Activated T-helper 17 cell treated with anti-CD3 and anti-CD28 coated beads, Interleukin-2, amount 50 U/mL, for 72 hours (primary cell): ENCODE results near the gene SPRING1. TPM values are rescaled to one million over a fixed set of nuclear protein-coding genes. Genes with fewer than 3 reads are reported as not detected.

Source experiments
- ATAC-seq: fragments of 150-1000 bp; cut with Tn5 transposase; replicated peaks from 2 replicates; pipeline ENCODE4 v1.10.0; 2021; ENCODE audit warnings: mild to moderate bottlenecking, moderate library complexity
- H3K27ac Mint-ChIP-seq: one replicate; pipeline ENCODE4 v1.8.0; 2022; ENCODE audit warnings: mixed read lengths
- H3K27me3 Mint-ChIP-seq: one replicate; pipeline ENCODE4 v1.8.0; 2022; ENCODE audit warnings: mixed read lengths
- H3K36me3 Mint-ChIP-seq: one replicate; pipeline ENCODE4 v1.8.0; 2022; ENCODE audit warnings: low read depth, mild to moderate bottlenecking, mixed read lengths
- H3K4me1 Mint-ChIP-seq: one replicate; pipeline ENCODE4 v1.8.0; 2022; ENCODE audit warnings: mixed read lengths
- H3K4me3 Mint-ChIP-seq: one replicate; pipeline ENCODE4 v1.8.0; 2022; ENCODE audit warnings: mild to moderate bottlenecking, mixed read lengths
- H3K9me3 Mint-ChIP-seq: one replicate; pipeline ENCODE4 v1.8.0; 2022; ENCODE audit warnings: mixed read lengths
- total RNA-seq, 2 donors: library from RNA; stranded (reverse); gene quantifications; one replicate each; pipeline ENCODE4 v1.2.3, GENCODE V29; 2022

SPRING1 gene
- total RNA-seq, 2 donors from 2014 or later, result 17.9 to 32.8 TPM

- Mint-ChIP-seq H3K4me3 (peak overlapping the region; percentile 44), H3K4me1 (peaks cover 8% of the 10 kb centered on the region)
- ATAC-seq, result peak; percentile 66
Observed at GRCh38 chr12:116708826-116709756, 28.8 kb downstream of the SPRING1 start.

GRCh38 chr12:116707751-116708150 lies 30.1 kb downstream of the SPRING1 start:
- Mint-ChIP-seq H3K9me3 (no peaks in the 10 kb centered on the region), H3K27ac (no peak overlapping the region), H3K36me3 (peaks cover 3% of the 10 kb centered on the region), H3K27me3 (peaks cover 7% of the 10 kb centered on the region), H3K4me1 (peaks cover 13% of the 10 kb centered on the region), H3K4me3 (no peak overlapping the region)
- no peak for ATAC-seq

More at GRCh38 chr12:116708826-116709756, 28.8 kb downstream of the SPRING1 start:
- Mint-ChIP-seq H3K36me3 (peaks cover 17% of the 10 kb centered on the region), H3K27me3 (peaks cover 3% of the 10 kb centered on the region), H3K27ac (peak overlapping the region; percentile 44), H3K9me3 (no peaks in the 10 kb centered on the region)

- Mint-ChIP-seq H3K27me3 (peaks cover 4% of the 10 kb centered on the region), H3K36me3 (no peaks in the 10 kb centered on the region), H3K4me3 (no peak overlapping the region), H3K9me3 (no peaks in the 10 kb centered on the region), H3K4me1 (peaks cover 5% of the 10 kb centered on the region), H3K27ac (no peak overlapping the region)
- ATAC-seq, result peak; percentile 73
Observed at GRCh38 chr12:116703214-116703795, 34.6 kb downstream of the SPRING1 start.

- Mint-ChIP-seq H3K9me3 (no peaks in the 10 kb centered on the region), H3K4me3 (no peak overlapping the region), H3K27ac (no peak overlapping the region), H3K27me3 (peaks cover 6% of the 10 kb centered on the region), H3K4me1 (peaks cover 5% of the 10 kb centered on the region), H3K36me3 (no peaks in the 10 kb centered on the region)
- no peak for ATAC-seq
Observed at GRCh38 chr12:116701432-116701831, 36.4 kb downstream of the SPRING1 start.

- ATAC-seq, result no peak
- Mint-ChIP-seq H3K9me3 (no peaks in the 10 kb centered on the region), H3K27ac (no peak overlapping the region), H3K36me3 (no peaks in the 10 kb centered on the region), H3K4me1 (peaks cover 7% of the 10 kb centered on the region), H3K4me3 (no peak overlapping the region), H3K27me3 (peaks cover 14% of the 10 kb centered on the region)
Observed at GRCh38 chr12:116700066-116700465, 37.8 kb downstream of the SPRING1 start.

- Mint-ChIP-seq H3K4me3 (no peak overlapping the region), H3K4me1 (peaks cover 9% of the 10 kb centered on the region), H3K27me3 (peaks cover 26% of the 10 kb centered on the region), H3K9me3 (no peaks in the 10 kb centered on the region), H3K36me3 (no peaks in the 10 kb centered on the region), H3K27ac (no peak overlapping the region)
- no peak for ATAC-seq
Observed at GRCh38 chr12:116698554-116699075, 39.3 kb downstream of the SPRING1 start.

- Mint-ChIP-seq H3K27me3 (peaks cover 28% of the 10 kb centered on the region), H3K27ac (no peak overlapping the region), H3K9me3 (no peaks in the 10 kb centered on the region), H3K4me3 (no peak overlapping the region), H3K4me1 (peaks cover 5% of the 10 kb centered on the region), H3K36me3 (no peaks in the 10 kb centered on the region)
- ATAC-seq, result no peak
Observed at GRCh38 chr12:116698116-116698515, 39.8 kb downstream of the SPRING1 start.

GRCh38 chr12:116697716-116698115 lies 40.2 kb downstream of the SPRING1 start:
- peaks cover 4% of the 10 kb centered on the region for H3K4me1 Mint-ChIP-seq
- H3K36me3 Mint-ChIP-seq, result no peaks in the 10 kb centered on the region
- no peak overlapping the region for H3K27ac Mint-ChIP-seq
- ATAC-seq, result no peak
- no peaks in the 10 kb centered on the region for H3K9me3 Mint-ChIP-seq
- peaks cover 32% of the 10 kb centered on the region for H3K27me3 Mint-ChIP-seq
- H3K4me3 Mint-ChIP-seq, result no peak overlapping the region

GRCh38 chr12:116697305-116697704 lies 40.6 kb downstream of the SPRING1 start:
- no peak overlapping the region for H3K4me3 Mint-ChIP-seq
- no peaks in the 10 kb centered on the region for H3K36me3 Mint-ChIP-seq
- peaks cover 4% of the 10 kb centered on the region for H3K4me1 Mint-ChIP-seq
- ATAC-seq, result no peak
- H3K27me3 Mint-ChIP-seq, result peaks cover 35% of the 10 kb centered on the region
- no peak overlapping the region for H3K27ac Mint-ChIP-seq
- no peaks in the 10 kb centered on the region for H3K9me3 Mint-ChIP-seq

- Mint-ChIP-seq H3K27me3 (peaks cover 39% of the 10 kb centered on the region), H3K4me3 (no peak overlapping the region), H3K4me1 (peaks cover 4% of the 10 kb centered on the region), H3K36me3 (no peaks in the 10 kb centered on the region), H3K27ac (no peak overlapping the region), H3K9me3 (no peaks in the 10 kb centered on the region)
- no peak for ATAC-seq
Observed at GRCh38 chr12:116695464-116695725, 42.5 kb downstream of the SPRING1 start.

GRCh38 chr12:116694653-116695463 lies 43.0 kb downstream of the SPRING1 start:
- Mint-ChIP-seq H3K4me3 (no peak overlapping the region), H3K4me1 (peaks cover 4% of the 10 kb centered on the region), H3K36me3 (no peaks in the 10 kb centered on the region), H3K27ac (no peak overlapping the region), H3K9me3 (no peaks in the 10 kb centered on the region), H3K27me3 (peaks cover 39% of the 10 kb centered on the region)
- ATAC-seq, result no peak

GRCh38 chr12:116693286-116694227 lies 44.3 kb downstream of the SPRING1 start:
- H3K36me3 Mint-ChIP-seq, result no peaks in the 10 kb centered on the region
- no peak for ATAC-seq
- no peak overlapping the region for H3K4me3 Mint-ChIP-seq
- peaks cover 39% of the 10 kb centered on the region for H3K27me3 Mint-ChIP-seq
- H3K4me1 Mint-ChIP-seq, result peaks cover 4% of the 10 kb centered on the region
- H3K9me3 Mint-ChIP-seq, result no peaks in the 10 kb centered on the region
- H3K27ac Mint-ChIP-seq, result no peak overlapping the region

- H3K36me3 Mint-ChIP-seq, result no peaks in the 10 kb centered on the region
- no peak overlapping the region for H3K4me3 Mint-ChIP-seq
- peaks cover 39% of the 10 kb centered on the region for H3K27me3 Mint-ChIP-seq
- H3K9me3 Mint-ChIP-seq, result no peaks in the 10 kb centered on the region
- H3K4me1 Mint-ChIP-seq, result peaks cover 4% of the 10 kb centered on the region
- no peak for ATAC-seq
- H3K27ac Mint-ChIP-seq, result no peak overlapping the region
Observed at GRCh38 chr12:116692605-116693004, 45.3 kb downstream of the SPRING1 start.
